CD14-positive monocyte (primary cell): ENCODE data around the gene FIZ1. TPM values are rescaled to one million over a fixed set of nuclear protein-coding genes. Genes with fewer than 3 reads are reported as not detected.

Experiments used
- DNase-seq, 3 donors: peaks; one replicate each; pipeline ENCODE4 v3.0.0-alpha.2; 2011 to 2022
- H2AFZ ChIP-seq: 2 replicates; pipeline ENCODE4 v1.6.0; 2012; ENCODE audit warnings: mild to moderate bottlenecking, low read depth, low read length, inconsistent platforms; ENCODE audit not compliant: insufficient read depth, poor library complexity, severe bottlenecking
- H3K27ac ChIP-seq, 2 donors: 1 replicate in 1 of 2; 2 replicates in 1 of 2; pipeline ENCODE4 v1.5.1; 2012 to 2013; ENCODE audit warnings: low read length in 2 of 2, control low read depth in 1 of 2, inconsistent platforms in 1 of 2, low read depth in 1 of 2, mild to moderate bottlenecking in 1 of 2
- H3K27me3 ChIP-seq, 2 donors: one replicate each; pipeline versions ENCODE4 v1.6.0 to v1.6.1; 2011 to 2013; ENCODE audit warnings: low read length in 2 of 2; ENCODE audit not compliant: control insufficient read depth in 2 of 2, insufficient read depth in 2 of 2
- H3K36me3 ChIP-seq, 2 donors: replicated peaks in 1 of 2; 1 replicate in 1 of 2; 2 replicates in 1 of 2; pipeline versions ENCODE4 v1.5.1 to v1.6.1; 2012 to 2013; ENCODE audit warnings: low read length in 2 of 2, control low read depth in 1 of 2, inconsistent platforms in 1 of 2, mild to moderate bottlenecking in 1 of 2; ENCODE audit not compliant: insufficient read depth in 2 of 2, control insufficient read depth in 1 of 2
- H3K4me1 ChIP-seq, 2 donors: 1 replicate in 1 of 2; 2 replicates in 1 of 2; pipeline versions ENCODE4 v1.5.1 to v1.6.1; 2012 to 2013; ENCODE audit warnings: low read length in 2 of 2, control low read depth in 1 of 2, inconsistent platforms in 1 of 2, mild to moderate bottlenecking in 1 of 2, moderate library complexity in 1 of 2; ENCODE audit not compliant: insufficient read depth in 2 of 2, control insufficient read depth in 1 of 2
- H3K4me2 ChIP-seq: replicated peaks from 2 replicates; pipeline ENCODE3; 2012; ENCODE audit warnings: low read length, moderate library complexity, mild to moderate bottlenecking; ENCODE audit not compliant: poor library complexity, severe bottlenecking; ENCODE audit errors: extremely low read depth
- H3K4me3 ChIP-seq, 3 experiments: fragments of 200-600 bp in 1 of 3; sonication (generic) in 1 of 3; replicated peaks in 1 of 3; 1 replicate in 2 of 3; 2 replicates in 1 of 3; pipeline ENCODE4 v1.5.1; 2011 to 2013; ENCODE audit warnings: low read length in 3 of 3, mild to moderate bottlenecking in 3 of 3, control low read depth in 2 of 3, low read depth in 2 of 3, inconsistent platforms in 1 of 3, moderate library complexity in 1 of 3
- H3K79me2 ChIP-seq: 2 replicates; pipeline ENCODE4 v1.6.0; 2012; ENCODE audit warnings: mild to moderate bottlenecking, control low read depth, inconsistent platforms, low read length, moderate library complexity; ENCODE audit not compliant: insufficient read depth
- H3K9ac ChIP-seq: 2 replicates; pipeline ENCODE4 v1.6.0; 2017; ENCODE audit warnings: low read length, mild to moderate bottlenecking; ENCODE audit not compliant: insufficient read depth, poor library complexity, severe bottlenecking
- H3K9me3 ChIP-seq, 2 donors: replicated peaks in 1 of 2; 1 replicate in 1 of 2; 2 replicates in 1 of 2; pipeline versions ENCODE4 v1.5.1 to v1.6.1; 2012 to 2013; ENCODE audit warnings: low read length in 2 of 2, control low read depth in 1 of 2; ENCODE audit not compliant: control insufficient read depth in 1 of 2, insufficient read depth in 1 of 2
- H4K20me1 ChIP-seq: 2 replicates; pipeline ENCODE4 v1.6.0; 2012; ENCODE audit warnings: mild to moderate bottlenecking, low read length, control low read depth, moderate library complexity; ENCODE audit not compliant: insufficient read depth
- H3K27ac Mint-ChIP-seq, 7 donors: one replicate each; pipeline ENCODE4 v1.8.0; 2020; ENCODE audit warnings: mild to moderate bottlenecking in 7 of 7, mixed read lengths in 7 of 7, moderate library complexity in 6 of 7, inconsistent platforms in 2 of 7
- H3K27me3 Mint-ChIP-seq, 3 donors: one replicate each; pipeline ENCODE4 v1.8.0; 2021 to 2022; ENCODE audit warnings: low read depth in 3 of 3, mild to moderate bottlenecking in 3 of 3, mixed read lengths in 3 of 3, moderate library complexity in 3 of 3, inconsistent platforms in 1 of 3
- H3K36me3 Mint-ChIP-seq, 2 donors: one replicate each; pipeline ENCODE4 v1.8.0; 2020; ENCODE audit warnings: mixed read lengths in 2 of 2, inconsistent platforms in 1 of 2, mild to moderate bottlenecking in 1 of 2
- H3K4me1 Mint-ChIP-seq: one replicate; pipeline ENCODE4 v1.8.0; 2020; ENCODE audit warnings: mild to moderate bottlenecking, mixed read lengths
- H3K4me3 Mint-ChIP-seq, 2 donors: one replicate each; pipeline ENCODE4 v1.8.0; 2020; ENCODE audit warnings: mild to moderate bottlenecking in 2 of 2, mixed read lengths in 2 of 2, moderate library complexity in 1 of 2
- H3K9me3 Mint-ChIP-seq, 7 donors: one replicate each; pipeline ENCODE4 v1.8.0; 2020 to 2022; ENCODE audit warnings: mixed read lengths in 7 of 7, mild to moderate bottlenecking in 6 of 7, moderate library complexity in 6 of 7, inconsistent platforms in 2 of 7
- WGBS: methylation state at CpG from one replicate; pipeline ENCODE4 v1.1.5; 2013; ENCODE audit warnings: missing lambda C conversion rate; ENCODE audit not compliant: insufficient coverage; 5-methylcytosine and 5-hydroxymethylcytosine counted together
- intact Hi-C, 2 donors: fragments of 100-400 bp; cut with micrococcal nuclease; formaldehyde crosslinking; loops; one replicate each; pipeline versions ENCODE4 v1.15.0 to v1.15.1; 2023
- polyA plus RNA-seq, 3 donors: library from polyadenylated mRNA; depleted of rRNA in 1 of 3; unstranded in 2 of 3; stranded (reverse) in 1 of 3; fragments of 300-500 nt in 2 of 3; fragments of >200 nt in 1 of 3; fragmentation: Illumina TruSeq in 2 of 3; gene quantifications; 1 replicate in 2 of 3; 2 replicates in 1 of 3; pipeline ENCODE4 v1.2.3, GENCODE V29; 2012 to 2021
- TF ChIP-seq, protein P1 (sequence below): fragments of 200-600 bp; IDR thresholded peaks from one replicate; pipeline ENCODE4 v1.8.0; 2022; ENCODE audit warnings: antibody characterized with exemption, mild to moderate bottlenecking

The FIZ1 gene
- polyA plus RNA-seq, 3 donors = 1.2 to 2.6 (median 1.6) TPM

DNA sequence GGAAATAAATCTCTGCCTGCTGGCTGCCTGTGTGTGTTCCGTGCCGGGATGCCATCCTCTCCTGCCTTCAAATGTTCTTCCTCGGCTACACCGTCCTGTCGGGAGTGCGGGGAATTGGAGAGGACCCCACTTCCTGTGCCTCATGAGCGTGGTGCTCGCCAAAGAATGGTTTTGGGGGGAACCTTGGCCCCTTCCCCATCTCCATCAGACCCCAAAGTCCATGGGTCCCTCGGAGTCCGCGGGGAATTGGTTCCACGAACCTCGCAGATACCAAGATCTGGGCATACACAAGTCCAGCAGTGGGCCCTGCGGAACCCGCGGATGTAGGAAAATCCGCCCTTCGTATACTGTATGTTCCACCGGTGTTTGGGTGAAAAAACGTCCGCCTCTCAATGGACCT lies 3.8 kb upstream of the FIZ1 start:
- WGBS = 96% methylated on average over 14 of the region's 21 CpGs
- Histone ChIP-seq H3K4me2 (no peak overlapping the region), H3K79me2 (peaks cover 63% of the 10 kb centered on the region), H3K4me3 (no peak overlapping the region), H3K9ac (no peak overlapping the region), H3K36me3 (peaks cover 0 to 25% of the 10 kb centered on the region in 2 donors), H3K27ac (no peak overlapping the region), H3K4me1 (peaks cover 34 to 60% of the 10 kb centered on the region in 2 donors), H4K20me1 (peaks cover 15% of the 10 kb centered on the region), H3K9me3 (no peaks in the 10 kb centered on the region), H3K27me3 (no peaks in the 10 kb centered on the region), H2AFZ (no peak overlapping the region)
- H3K27ac Mint-ChIP-seq = peak overlapping the region in 3 of 7 donors; percentile 63 to 77 (median 77)
- H3K9me3 Mint-ChIP-seq = peaks cover 0 to 4% (median 0%) of the 10 kb centered on the region in 7 donors
- peaks cover 9 to 21% of the 10 kb centered on the region in 2 donors for H3K36me3 Mint-ChIP-seq
- no peak overlapping the region for H3K4me3 Mint-ChIP-seq
- H3K4me1 Mint-ChIP-seq = peaks cover 54% of the 10 kb centered on the region
- DNase-seq = no peak
- intact Hi-C loops = loop anchor here in 1 of 2 donors (10.0 kb wide), 1 partner anchor 198 kb away; the partner anchor contains the start of gene UBE2S
- H3K27me3 Mint-ChIP-seq = no peaks in the 10 kb centered on the region
- TF ChIP-seq, protein P1, sequence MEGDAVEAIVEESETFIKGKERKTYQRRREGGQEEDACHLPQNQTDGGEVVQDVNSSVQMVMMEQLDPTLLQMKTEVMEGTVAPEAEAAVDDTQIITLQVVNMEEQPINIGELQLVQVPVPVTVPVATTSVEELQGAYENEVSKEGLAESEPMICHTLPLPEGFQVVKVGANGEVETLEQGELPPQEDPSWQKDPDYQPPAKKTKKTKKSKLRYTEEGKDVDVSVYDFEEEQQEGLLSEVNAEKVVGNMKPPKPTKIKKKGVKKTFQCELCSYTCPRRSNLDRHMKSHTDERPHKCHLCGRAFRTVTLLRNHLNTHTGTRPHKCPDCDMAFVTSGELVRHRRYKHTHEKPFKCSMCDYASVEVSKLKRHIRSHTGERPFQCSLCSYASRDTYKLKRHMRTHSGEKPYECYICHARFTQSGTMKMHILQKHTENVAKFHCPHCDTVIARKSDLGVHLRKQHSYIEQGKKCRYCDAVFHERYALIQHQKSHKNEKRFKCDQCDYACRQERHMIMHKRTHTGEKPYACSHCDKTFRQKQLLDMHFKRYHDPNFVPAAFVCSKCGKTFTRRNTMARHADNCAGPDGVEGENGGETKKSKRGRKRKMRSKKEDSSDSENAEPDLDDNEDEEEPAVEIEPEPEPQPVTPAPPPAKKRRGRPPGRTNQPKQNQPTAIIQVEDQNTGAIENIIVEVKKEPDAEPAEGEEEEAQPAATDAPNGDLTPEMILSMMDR = no peak

GRCh38 chr19:55602104-55603001 lies 3.0 kb upstream of the FIZ1 start:
- Histone ChIP-seq H3K36me3 (peaks cover 1 to 21% of the 10 kb centered on the region in 2 donors), H2AFZ (no peak overlapping the region), H3K79me2 (peaks cover 59% of the 10 kb centered on the region), H3K4me2 (no peak overlapping the region), H3K27me3 (no peaks in the 10 kb centered on the region), H3K27ac (no peak overlapping the region), H3K9ac (no peak overlapping the region), H3K4me3 (no peak overlapping the region), H3K9me3 (no peaks in the 10 kb centered on the region), H3K4me1 (peaks cover 34 to 57% of the 10 kb centered on the region in 2 donors), H4K20me1 (peaks cover 11% of the 10 kb centered on the region)
- H3K36me3 Mint-ChIP-seq = peaks cover 5 to 14% of the 10 kb centered on the region in 2 donors
- WGBS = 98% methylated on average over 51 of the region's 60 CpGs
- DNase-seq = no peak
- peak overlapping the region in 2 of 7 donors; percentile 17 to 86 for H3K27ac Mint-ChIP-seq
- intact Hi-C loops = loop anchor here in 1 of 2 donors (10.0 kb wide), 1 partner anchor 198 kb away; the partner anchor contains the start of gene UBE2S
- no peaks in the 10 kb centered on the region for H3K27me3 Mint-ChIP-seq
- peaks cover 46% of the 10 kb centered on the region for H3K4me1 Mint-ChIP-seq
- H3K9me3 Mint-ChIP-seq = peaks cover 0 to 5% (median 0%) of the 10 kb centered on the region in 7 donors
- TF ChIP-seq, protein P1 = no peak
- no peak overlapping the region for H3K4me3 Mint-ChIP-seq
